GM23338 (cell line): ENCODE results near the gene SV2A. TPM values are rescaled to one million over a fixed set of nuclear protein-coding genes. Genes with fewer than 3 reads are reported as not detected.
A peak's percentile ranks its signal among the peaks of the same experiment; 100 is the strongest.

ENCODE experiments used
- ATAC-seq: fragments of 200-7000 bp; cut with Tn5 transposase; 3 replicates; pipeline ENCODE4 v1.9.1; 2020
- DNase-seq: peaks from one replicate; pipeline ENCODE4 v3.0.0-alpha.2; 2015; ENCODE audit warnings: low spot score
- H2AFZ ChIP-seq: fragments of 200-600 bp; sonication (generic); 2 replicates; pipeline ENCODE4 v1.8.0; 2016; ENCODE audit warnings: antibody characterized with exemption, mild to moderate bottlenecking, moderate library complexity
- H3F3A ChIP-seq: fragments of 200-600 bp; sonication (generic); replicated peaks from 2 replicates; pipeline ENCODE4 v1.8.0; 2017; ENCODE audit warnings: antibody characterized with exemption, mixed run types, low read depth
- H3K27ac ChIP-seq: fragments of 200-600 bp; sonication (generic); 2 replicates; pipeline ENCODE4 v1.6.1; 2016; ENCODE audit warnings: low read depth
- H3K27me3 ChIP-seq: fragments of 200-600 bp; sonication (generic); 2 replicates; pipeline ENCODE4 v1.8.0; 2016; ENCODE audit warnings: mild to moderate bottlenecking, mixed run types, moderate library complexity; ENCODE audit not compliant: insufficient read depth
- H3K36me3 ChIP-seq: fragments of 200-600 bp; sonication (generic); 2 replicates; pipeline ENCODE4 v1.8.0; 2016; ENCODE audit warnings: mild to moderate bottlenecking; ENCODE audit not compliant: insufficient read depth
- H3K4me1 ChIP-seq: fragments of 200-600 bp; sonication (generic); 2 replicates; pipeline ENCODE4 v1.8.0; 2016; ENCODE audit warnings: mild to moderate bottlenecking, moderate library complexity; ENCODE audit not compliant: insufficient read depth
- H3K4me2 ChIP-seq: fragments of 200-600 bp; sonication (generic); 2 replicates; pipeline ENCODE4 v1.7.1; 2017; ENCODE audit warnings: mixed run types
- H3K4me3 ChIP-seq: fragments of 200-600 bp; sonication (generic); 2 replicates; pipeline ENCODE4 v1.6.1; 2016; ENCODE audit warnings: mixed run types
- H3K79me2 ChIP-seq: fragments of 200-600 bp; sonication (generic); replicated peaks from 2 replicates; pipeline ENCODE4 v1.8.0; 2017; ENCODE audit warnings: mild to moderate bottlenecking; ENCODE audit not compliant: insufficient read depth
- H3K9me2 ChIP-seq: fragments of 200-600 bp; sonication (generic); 2 replicates; pipeline ENCODE4 v1.8.0; 2017; ENCODE audit not compliant: insufficient read depth
- H4K20me1 ChIP-seq: fragments of 200-600 bp; sonication (generic); replicated peaks from 2 replicates; pipeline ENCODE4 v1.8.0; 2017; ENCODE audit warnings: mild to moderate bottlenecking; ENCODE audit not compliant: insufficient read depth
- H3K27ac Mint-ChIP-seq: 2 replicates; pipeline ENCODE4 v1.8.0; 2020; ENCODE audit warnings: inconsistent platforms, mild to moderate bottlenecking, moderate library complexity, mixed read lengths
- H3K27me3 Mint-ChIP-seq: 3 replicates; pipeline ENCODE4 v1.8.0; 2022; ENCODE audit warnings: low read depth, mild to moderate bottlenecking, moderate library complexity, mixed read lengths, inconsistent platforms; ENCODE audit not compliant: insufficient read depth, poor library complexity
- H3K36me3 Mint-ChIP-seq: 3 replicates; pipeline ENCODE4 v1.8.0; 2021; ENCODE audit warnings: low read depth, mild to moderate bottlenecking, inconsistent platforms, moderate library complexity, mixed read lengths
- H3K4me1 Mint-ChIP-seq: 3 replicates; pipeline ENCODE4 v1.8.0; 2020; ENCODE audit warnings: mild to moderate bottlenecking, inconsistent platforms, mixed read lengths
- H3K4me3 Mint-ChIP-seq: 3 replicates; pipeline ENCODE4 v1.8.0; 2021; ENCODE audit warnings: moderate library complexity, mild to moderate bottlenecking, inconsistent platforms, mixed read lengths
- H3K9me3 Mint-ChIP-seq: 3 replicates; pipeline ENCODE4 v1.8.0; 2020; ENCODE audit warnings: moderate library complexity, mild to moderate bottlenecking, inconsistent platforms, mixed read lengths
- EZH2phosphoT487 ChIP-seq: fragments of 200-600 bp; sonication (generic); IDR thresholded peaks from one replicate; pipeline ENCODE4 v1.8.1; 2018; ENCODE audit warnings: antibody characterized with exemption; ENCODE audit not compliant: unreplicated experiment
- NANOG ChIP-seq: IDR thresholded peaks from 2 replicates; pipeline ENCODE4 v1.6.1; 2016; ENCODE audit warnings: antibody characterized with exemption, borderline replicate concordance
- POLR2AphosphoS5 ChIP-seq: IDR thresholded peaks from 2 replicates; pipeline ENCODE4 v1.6.1; 2016; ENCODE audit warnings: antibody characterized with exemption, low read depth
- STAT1 ChIP-seq: IDR thresholded peaks from one replicate; pipeline ENCODE4 v1.6.1; 2016; ENCODE audit warnings: antibody characterized with exemption; ENCODE audit not compliant: unreplicated experiment
- ZNF114 ChIP-seq: fragments of 250-450 bp; sonication (Bioruptor Pico); IDR thresholded peaks from 2 replicates; pipeline ENCODE4 v1.5.0; 2020; ENCODE audit warnings: mild to moderate bottlenecking, moderate library complexity
- ZNF331 ChIP-seq: fragments of 250-450 bp; sonication (Bioruptor Pico); IDR thresholded peaks from 2 replicates; pipeline ENCODE4 v1.5.0; 2020; ENCODE audit warnings: low read depth, mild to moderate bottlenecking, moderate library complexity
- polyA plus RNA-seq: library from polyadenylated mRNA; unstranded; fragments of >200 nt; fragmentation: Nextera tagmentation; extraction: Ambion mirVana; gene quantifications from 2 replicates; pipeline ENCODE4 v1.2.1, GENCODE V29; 2016
- total RNA-seq: library from RNA; depleted of rRNA; stranded (reverse); fragments of >200 nt; shearing (Covaris generic); gene quantifications from 2 replicates; pipeline ENCODE4 v1.2.3, GENCODE V29; 2014
- TF ChIP-seq, protein P1 (sequence below): IDR thresholded peaks from one replicate; pipeline ENCODE4 v1.6.1; 2018; ENCODE audit warnings: antibody characterized with exemption; ENCODE audit not compliant: unreplicated experiment
- TF ChIP-seq, protein P2 (sequence below): IDR thresholded peaks from 2 replicates; pipeline ENCODE4 v1.6.1; 2016; ENCODE audit warnings: antibody characterized with exemption
- TF ChIP-seq, protein P3 (sequence below): fragments of 250-450 bp; sonication (Bioruptor Pico); IDR thresholded peaks from 2 replicates; pipeline ENCODE4 v1.5.0; 2020; ENCODE audit warnings: mild to moderate bottlenecking, moderate library complexity

Gene SV2A
- total and polyA plus RNA-seq, 2 experiments from 2014 or later, result 17.8 to 41.7 TPM

DNA sequence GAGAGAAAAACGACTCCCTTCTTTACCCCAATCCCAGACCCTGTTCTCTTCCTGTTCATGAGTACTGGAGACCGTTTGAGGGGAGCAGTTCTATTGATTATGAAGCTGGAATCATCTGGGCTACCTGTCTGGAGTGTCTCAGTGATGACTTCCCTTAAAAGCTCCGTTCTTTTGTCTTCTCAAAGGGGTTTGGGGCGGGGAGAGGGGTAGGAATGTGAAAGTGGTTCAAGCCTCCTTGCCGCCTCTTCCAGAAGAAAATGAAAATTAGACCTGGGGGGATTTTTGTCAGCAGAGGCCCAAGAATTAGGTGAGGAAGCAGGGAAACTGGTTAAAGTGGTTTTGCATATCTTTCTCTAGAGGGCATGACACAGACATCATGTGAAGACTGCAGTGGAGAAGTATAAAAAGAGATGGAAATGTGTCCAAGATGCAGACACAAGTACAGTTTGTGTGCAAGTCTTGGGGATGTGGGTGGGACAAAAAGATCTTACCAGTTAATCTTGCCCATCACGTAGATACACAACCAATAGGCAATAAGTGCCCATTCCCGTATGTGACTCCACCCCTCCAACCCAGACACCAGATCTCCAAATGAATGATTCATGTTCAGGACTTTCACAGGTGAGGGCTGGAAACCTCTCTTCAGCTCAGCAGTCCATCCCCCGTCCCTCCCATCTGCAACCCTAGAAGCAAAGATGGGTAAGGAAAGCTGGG lies 19.5 kb upstream of the SV2A start:
- no peaks in the 10 kb centered on the region for H3K9me3 Mint-ChIP-seq
- DNase-seq, result peak; percentile 54
- H3K27me3 Mint-ChIP-seq, result peaks cover 13% of the 10 kb centered on the region
- H3K4me2 ChIP-seq, result peak overlapping the region; percentile 79
- H3K27me3 ChIP-seq, result no peaks in the 10 kb centered on the region
- H3K4me1 Mint-ChIP-seq, result peaks cover 56% of the 10 kb centered on the region
- H3K27ac ChIP-seq, result no peak overlapping the region
- H3K4me3 Mint-ChIP-seq, result peak overlapping the region; percentile 65
- H3K36me3 ChIP-seq, result no peaks in the 10 kb centered on the region
- peak overlapping the region; percentile 64 for H3K4me3 ChIP-seq
- no peaks in the 10 kb centered on the region for H3K79me2 ChIP-seq
- H3K36me3 Mint-ChIP-seq, result no peaks in the 10 kb centered on the region
- no peaks in the 10 kb centered on the region for H3K9me2 ChIP-seq
- ATAC-seq, result peak; percentile 11
- H3K27ac Mint-ChIP-seq, result peak overlapping the region; percentile 64
- H3K4me1 ChIP-seq, result peaks cover 55% of the 10 kb centered on the region
- peaks cover 9% of the 10 kb centered on the region; the same call in 1 of the 2 replicates for H3F3A ChIP-seq
- no peaks in the 10 kb centered on the region for H4K20me1 ChIP-seq
- TF ChIP-seq NANOG (no peak), ZNF331 (CRISPR knock-in tag) (no peak), EZH2phosphoT487 (no peak), ZNF114 (CRISPR knock-in tag) (no peak), STAT1 (no peak), POLR2AphosphoS5 (no peak)
- TF ChIP-seq, protein P1, sequence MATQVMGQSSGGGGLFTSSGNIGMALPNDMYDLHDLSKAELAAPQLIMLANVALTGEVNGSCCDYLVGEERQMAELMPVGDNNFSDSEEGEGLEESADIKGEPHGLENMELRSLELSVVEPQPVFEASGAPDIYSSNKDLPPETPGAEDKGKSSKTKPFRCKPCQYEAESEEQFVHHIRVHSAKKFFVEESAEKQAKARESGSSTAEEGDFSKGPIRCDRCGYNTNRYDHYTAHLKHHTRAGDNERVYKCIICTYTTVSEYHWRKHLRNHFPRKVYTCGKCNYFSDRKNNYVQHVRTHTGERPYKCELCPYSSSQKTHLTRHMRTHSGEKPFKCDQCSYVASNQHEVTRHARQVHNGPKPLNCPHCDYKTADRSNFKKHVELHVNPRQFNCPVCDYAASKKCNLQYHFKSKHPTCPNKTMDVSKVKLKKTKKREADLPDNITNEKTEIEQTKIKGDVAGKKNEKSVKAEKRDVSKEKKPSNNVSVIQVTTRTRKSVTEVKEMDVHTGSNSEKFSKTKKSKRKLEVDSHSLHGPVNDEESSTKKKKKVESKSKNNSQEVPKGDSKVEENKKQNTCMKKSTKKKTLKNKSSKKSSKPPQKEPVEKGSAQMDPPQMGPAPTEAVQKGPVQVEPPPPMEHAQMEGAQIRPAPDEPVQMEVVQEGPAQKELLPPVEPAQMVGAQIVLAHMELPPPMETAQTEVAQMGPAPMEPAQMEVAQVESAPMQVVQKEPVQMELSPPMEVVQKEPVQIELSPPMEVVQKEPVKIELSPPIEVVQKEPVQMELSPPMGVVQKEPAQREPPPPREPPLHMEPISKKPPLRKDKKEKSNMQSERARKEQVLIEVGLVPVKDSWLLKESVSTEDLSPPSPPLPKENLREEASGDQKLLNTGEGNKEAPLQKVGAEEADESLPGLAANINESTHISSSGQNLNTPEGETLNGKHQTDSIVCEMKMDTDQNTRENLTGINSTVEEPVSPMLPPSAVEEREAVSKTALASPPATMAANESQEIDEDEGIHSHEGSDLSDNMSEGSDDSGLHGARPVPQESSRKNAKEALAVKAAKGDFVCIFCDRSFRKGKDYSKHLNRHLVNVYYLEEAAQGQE, result no peak
- TF ChIP-seq, protein P2, sequence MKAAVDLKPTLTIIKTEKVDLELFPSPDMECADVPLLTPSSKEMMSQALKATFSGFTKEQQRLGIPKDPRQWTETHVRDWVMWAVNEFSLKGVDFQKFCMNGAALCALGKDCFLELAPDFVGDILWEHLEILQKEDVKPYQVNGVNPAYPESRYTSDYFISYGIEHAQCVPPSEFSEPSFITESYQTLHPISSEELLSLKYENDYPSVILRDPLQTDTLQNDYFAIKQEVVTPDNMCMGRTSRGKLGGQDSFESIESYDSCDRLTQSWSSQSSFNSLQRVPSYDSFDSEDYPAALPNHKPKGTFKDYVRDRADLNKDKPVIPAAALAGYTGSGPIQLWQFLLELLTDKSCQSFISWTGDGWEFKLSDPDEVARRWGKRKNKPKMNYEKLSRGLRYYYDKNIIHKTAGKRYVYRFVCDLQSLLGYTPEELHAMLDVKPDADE, result no peak
- TF ChIP-seq, protein P3, sequence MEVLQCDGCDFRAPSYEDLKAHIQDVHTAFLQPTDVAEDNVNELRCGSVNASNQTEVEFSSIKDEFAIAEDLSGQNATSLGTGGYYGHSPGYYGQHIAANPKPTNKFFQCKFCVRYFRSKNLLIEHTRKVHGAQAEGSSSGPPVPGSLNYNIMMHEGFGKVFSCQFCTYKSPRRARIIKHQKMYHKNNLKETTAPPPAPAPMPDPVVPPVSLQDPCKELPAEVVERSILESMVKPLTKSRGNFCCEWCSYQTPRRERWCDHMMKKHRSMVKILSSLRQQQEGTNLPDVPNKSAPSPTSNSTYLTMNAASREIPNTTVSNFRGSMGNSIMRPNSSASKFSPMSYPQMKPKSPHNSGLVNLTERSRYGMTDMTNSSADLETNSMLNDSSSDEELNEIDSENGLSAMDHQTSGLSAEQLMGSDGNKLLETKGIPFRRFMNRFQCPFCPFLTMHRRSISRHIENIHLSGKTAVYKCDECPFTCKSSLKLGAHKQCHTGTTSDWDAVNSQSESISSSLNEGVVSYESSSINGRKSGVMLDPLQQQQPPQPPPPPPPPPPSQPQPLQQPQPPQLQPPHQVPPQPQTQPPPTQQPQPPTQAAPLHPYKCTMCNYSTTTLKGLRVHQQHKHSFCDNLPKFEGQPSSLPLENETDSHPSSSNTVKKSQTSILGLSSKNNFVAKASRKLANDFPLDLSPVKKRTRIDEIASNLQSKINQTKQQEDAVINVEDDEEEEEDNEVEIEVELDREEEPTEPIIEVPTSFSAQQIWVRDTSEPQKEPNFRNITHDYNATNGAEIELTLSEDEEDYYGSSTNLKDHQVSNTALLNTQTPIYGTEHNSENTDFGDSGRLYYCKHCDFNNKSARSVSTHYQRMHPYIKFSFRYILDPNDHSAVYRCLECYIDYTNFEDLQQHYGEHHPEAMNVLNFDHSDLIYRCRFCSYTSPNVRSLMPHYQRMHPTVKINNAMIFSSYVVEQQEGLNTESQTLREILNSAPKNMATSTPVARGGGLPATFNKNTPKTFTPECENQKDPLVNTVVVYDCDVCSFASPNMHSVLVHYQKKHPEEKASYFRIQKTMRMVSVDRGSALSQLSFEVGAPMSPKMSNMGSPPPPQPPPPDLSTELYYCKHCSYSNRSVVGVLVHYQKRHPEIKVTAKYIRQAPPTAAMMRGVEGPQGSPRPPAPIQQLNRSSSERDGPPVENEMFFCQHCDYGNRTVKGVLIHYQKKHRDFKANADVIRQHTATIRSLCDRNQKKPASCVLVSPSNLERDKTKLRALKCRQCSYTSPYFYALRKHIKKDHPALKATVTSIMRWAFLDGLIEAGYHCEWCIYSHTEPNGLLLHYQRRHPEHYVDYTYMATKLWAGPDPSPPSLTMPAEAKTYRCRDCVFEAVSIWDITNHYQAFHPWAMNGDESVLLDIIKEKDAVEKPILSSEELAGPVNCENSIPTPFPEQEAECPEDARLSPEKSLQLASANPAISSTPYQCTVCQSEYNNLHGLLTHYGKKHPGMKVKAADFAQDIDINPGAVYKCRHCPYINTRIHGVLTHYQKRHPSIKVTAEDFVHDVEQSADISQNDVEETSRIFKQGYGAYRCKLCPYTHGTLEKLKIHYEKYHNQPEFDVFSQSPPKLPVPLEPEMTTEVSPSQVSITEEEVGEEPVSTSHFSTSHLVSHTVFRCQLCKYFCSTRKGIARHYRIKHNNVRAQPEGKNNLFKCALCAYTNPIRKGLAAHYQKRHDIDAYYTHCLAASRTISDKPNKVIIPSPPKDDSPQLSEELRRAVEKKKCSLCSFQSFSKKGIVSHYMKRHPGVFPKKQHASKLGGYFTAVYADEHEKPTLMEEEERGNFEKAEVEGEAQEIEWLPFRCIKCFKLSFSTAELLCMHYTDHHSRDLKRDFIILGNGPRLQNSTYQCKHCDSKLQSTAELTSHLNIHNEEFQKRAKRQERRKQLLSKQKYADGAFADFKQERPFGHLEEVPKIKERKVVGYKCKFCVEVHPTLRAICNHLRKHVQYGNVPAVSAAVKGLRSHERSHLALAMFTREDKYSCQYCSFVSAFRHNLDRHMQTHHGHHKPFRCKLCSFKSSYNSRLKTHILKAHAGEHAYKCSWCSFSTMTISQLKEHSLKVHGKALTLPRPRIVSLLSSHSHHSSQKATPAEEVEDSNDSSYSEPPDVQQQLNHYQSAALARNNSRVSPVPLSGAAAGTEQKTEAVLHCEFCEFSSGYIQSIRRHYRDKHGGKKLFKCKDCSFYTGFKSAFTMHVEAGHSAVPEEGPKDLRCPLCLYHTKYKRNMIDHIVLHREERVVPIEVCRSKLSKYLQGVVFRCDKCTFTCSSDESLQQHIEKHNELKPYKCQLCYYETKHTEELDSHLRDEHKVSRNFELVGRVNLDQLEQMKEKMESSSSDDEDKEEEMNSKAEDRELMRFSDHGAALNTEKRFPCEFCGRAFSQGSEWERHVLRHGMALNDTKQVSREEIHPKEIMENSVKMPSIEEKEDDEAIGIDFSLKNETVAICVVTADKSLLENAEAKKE, result no peak
- peak overlapping the region; percentile 64 for H2AFZ ChIP-seq
